GM12872 (cell line): ENCODE measurements around the gene CFAP221.

Source experiments
- TF ChIP-seq, protein P1 (sequence below): IDR thresholded peaks from 3 replicates; pipeline ENCODE4 v1.5.1; 2011; ENCODE audit warnings: low read depth, mild to moderate bottlenecking, low read length, moderate library complexity; ENCODE audit not compliant: insufficient read depth

Gene CFAP221

GRCh38 chr2:119702203-119702917 lies 158.1 kb downstream of the CFAP221 start:
- TF ChIP-seq, protein P1, sequence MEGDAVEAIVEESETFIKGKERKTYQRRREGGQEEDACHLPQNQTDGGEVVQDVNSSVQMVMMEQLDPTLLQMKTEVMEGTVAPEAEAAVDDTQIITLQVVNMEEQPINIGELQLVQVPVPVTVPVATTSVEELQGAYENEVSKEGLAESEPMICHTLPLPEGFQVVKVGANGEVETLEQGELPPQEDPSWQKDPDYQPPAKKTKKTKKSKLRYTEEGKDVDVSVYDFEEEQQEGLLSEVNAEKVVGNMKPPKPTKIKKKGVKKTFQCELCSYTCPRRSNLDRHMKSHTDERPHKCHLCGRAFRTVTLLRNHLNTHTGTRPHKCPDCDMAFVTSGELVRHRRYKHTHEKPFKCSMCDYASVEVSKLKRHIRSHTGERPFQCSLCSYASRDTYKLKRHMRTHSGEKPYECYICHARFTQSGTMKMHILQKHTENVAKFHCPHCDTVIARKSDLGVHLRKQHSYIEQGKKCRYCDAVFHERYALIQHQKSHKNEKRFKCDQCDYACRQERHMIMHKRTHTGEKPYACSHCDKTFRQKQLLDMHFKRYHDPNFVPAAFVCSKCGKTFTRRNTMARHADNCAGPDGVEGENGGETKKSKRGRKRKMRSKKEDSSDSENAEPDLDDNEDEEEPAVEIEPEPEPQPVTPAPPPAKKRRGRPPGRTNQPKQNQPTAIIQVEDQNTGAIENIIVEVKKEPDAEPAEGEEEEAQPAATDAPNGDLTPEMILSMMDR = no peak

DNA sequence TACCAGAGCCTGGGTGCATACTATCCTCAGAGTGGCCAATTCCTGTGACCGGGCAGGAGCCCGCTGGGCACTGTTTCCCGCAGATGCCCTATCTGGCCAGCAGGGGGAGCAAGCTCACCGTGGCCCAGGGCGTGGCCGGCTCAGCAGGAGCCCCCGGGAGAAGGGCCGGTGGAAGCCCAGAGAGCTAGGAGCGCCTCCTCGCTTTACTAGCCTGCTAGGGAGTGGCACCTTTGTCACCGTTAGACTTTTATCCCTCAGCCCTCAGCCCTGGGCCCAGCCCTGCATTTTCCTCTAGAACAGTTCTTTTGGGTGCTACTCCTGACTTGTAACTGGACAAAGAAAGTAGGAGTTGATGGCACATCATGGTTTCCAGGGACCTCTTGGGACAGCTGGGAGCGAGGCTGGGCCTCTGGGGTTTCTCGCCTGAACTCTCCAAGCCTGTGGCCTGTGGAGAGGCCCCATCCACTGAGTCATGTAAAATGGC lies 158.7 kb downstream of the CFAP221 start:
- TF ChIP-seq, protein P1 = peak; percentile 98

- TF ChIP-seq, protein P1 = no peak
These were observed 159.3 kb downstream of the CFAP221 start for GRCh38 chr2:119703526-119703925.

GRCh38 chr2:119704670-119705120 lies 160.4 kb downstream of the CFAP221 start:
- TF ChIP-seq, protein P1 = no peak

- TF ChIP-seq, protein P1 = no peak
These were observed 162.0 kb downstream of the CFAP221 start for GRCh38 chr2:119706221-119706620.
